HEK293 (cell line): ENCODE data around the gene MAP4K4.

Experiments
- CTCF ChIA-PET: fragments of 350-600 bp; formaldehyde crosslinking; extraction: SDS; loops from one replicate; lab custom pipeline; 2021; ENCODE audit warnings: antibody characterized with exemption; lab: Yijun Ruan, JAX
- POLR2A ChIA-PET: fragments of 300-600 bp; formaldehyde crosslinking; extraction: SDS; loops from one replicate; lab custom pipeline; 2020; ENCODE audit warnings: antibody characterized with exemption, inconsistent platforms; lab: Yijun Ruan, JAX
- H3K27ac ChIP-seq: fragments of 200-500 bp; sonication (Bioruptor generic); 2 replicates; pipeline ENCODE4 v1.5.1; 2014; ENCODE audit warnings: low read depth, low read length, control low read depth, inconsistent platforms; ENCODE audit errors: extremely low read depth
- H3K36me3 ChIP-seq, 2 experiments: fragments of 200-500 bp in 1 of 2; sonication (Bioruptor generic) in 1 of 2; 1 replicate in 1 of 2; 2 replicates in 1 of 2; pipeline ENCODE4 v1.5.1; 2014 to 2017; ENCODE audit warnings: inconsistent platforms in 2 of 2, low read length in 2 of 2; ENCODE audit not compliant: control insufficient read depth in 2 of 2, insufficient read depth in 1 of 2
- H3K4me1 ChIP-seq: fragments of 200-500 bp; sonication (Bioruptor generic); 2 replicates; pipeline ENCODE4 v1.5.1; 2014; ENCODE audit warnings: mild to moderate bottlenecking, low read length, inconsistent platforms; ENCODE audit not compliant: control insufficient read depth, insufficient read depth
- H3K4me3 ChIP-seq: 2 replicates; pipeline ENCODE4 v1.5.1; 2011; ENCODE audit warnings: low read depth, mild to moderate bottlenecking, control low read depth, low read length, moderate library complexity
- H3K9me3 ChIP-seq: fragments of 200-500 bp; sonication (Bioruptor generic); 2 replicates; pipeline ENCODE4 v1.5.1; 2014; ENCODE audit warnings: low read depth, low read length, inconsistent platforms; ENCODE audit not compliant: control insufficient read depth, insufficient read depth
- KLF17 ChIP-seq: fragments of 450-650 bp; formaldehyde crosslinking; IDR thresholded peaks from 2 replicates; pipeline ENCODE4 v1.5.1; 2016; ENCODE audit warnings: missing biosample characterization, missing genetic modification characterization
- MYNN ChIP-seq: fragments of 450-650 bp; formaldehyde crosslinking; IDR thresholded peaks from 2 replicates; pipeline ENCODE4 v1.5.1; 2016; ENCODE audit warnings: missing biosample characterization, missing genetic modification characterization, borderline replicate concordance
- MZF1 ChIP-seq: fragments of 450-650 bp; formaldehyde crosslinking; IDR thresholded peaks from 2 replicates; pipeline ENCODE4 v1.5.1; 2017; ENCODE audit warnings: missing biosample characterization, missing genetic modification characterization, borderline replicate concordance
- PATZ1 ChIP-seq: fragments of 450-650 bp; formaldehyde crosslinking; IDR thresholded peaks from 2 replicates; pipeline ENCODE4 v1.5.1; 2016; ENCODE audit warnings: missing biosample characterization, missing genetic modification characterization
- SALL2 ChIP-seq: fragments of 450-650 bp; formaldehyde crosslinking; IDR thresholded peaks from 2 replicates; pipeline ENCODE4 v1.5.0; 2017; ENCODE audit warnings: missing biosample characterization, mild to moderate bottlenecking, missing genetic modification characterization, borderline replicate concordance
- ZBTB10 ChIP-seq: fragments of 450-650 bp; formaldehyde crosslinking; IDR thresholded peaks from 2 replicates; pipeline ENCODE4 v1.5.1; 2016; ENCODE audit warnings: missing biosample characterization, missing genetic modification characterization
- ZBTB20 ChIP-seq: fragments of 450-650 bp; formaldehyde crosslinking; IDR thresholded peaks from 2 replicates; pipeline ENCODE4 v1.5.1; 2016; ENCODE audit warnings: missing biosample characterization, missing genetic modification characterization
- ZBTB49 ChIP-seq: fragments of 450-650 bp; formaldehyde crosslinking; IDR thresholded peaks from 2 replicates; pipeline ENCODE4 v1.5.1; 2016; ENCODE audit warnings: missing biosample characterization, missing genetic modification characterization, low read depth
- ZBTB8A ChIP-seq: fragments of 450-650 bp; formaldehyde crosslinking; IDR thresholded peaks from 2 replicates; pipeline ENCODE4 v1.5.1; 2016; ENCODE audit warnings: missing biosample characterization, missing genetic modification characterization
- ZFP37 ChIP-seq: fragments of 450-650 bp; formaldehyde crosslinking; IDR thresholded peaks from 2 replicates; pipeline ENCODE4 v1.5.1; 2016; ENCODE audit warnings: missing biosample characterization, missing genetic modification characterization
- ZFP41 ChIP-seq: fragments of 450-650 bp; formaldehyde crosslinking; IDR thresholded peaks from 2 replicates; pipeline ENCODE4 v1.5.1; 2016; ENCODE audit warnings: missing biosample characterization, missing genetic modification characterization, borderline replicate concordance
- ZNF133 ChIP-seq: fragments of 450-650 bp; formaldehyde crosslinking; IDR thresholded peaks from 2 replicates; pipeline ENCODE4 v1.5.1; 2016; ENCODE audit warnings: missing biosample characterization, missing genetic modification characterization
- ZNF155 ChIP-seq: fragments of 450-650 bp; formaldehyde crosslinking; IDR thresholded peaks from 2 replicates; pipeline ENCODE4 v1.5.1; 2016; ENCODE audit warnings: missing biosample characterization, missing genetic modification characterization
- ZNF24 ChIP-seq: fragments of 450-650 bp; formaldehyde crosslinking; IDR thresholded peaks from 2 replicates; pipeline ENCODE4 v1.5.1; 2016; ENCODE audit warnings: missing biosample characterization, missing genetic modification characterization
- ZNF398 ChIP-seq: fragments of 450-650 bp; formaldehyde crosslinking; IDR thresholded peaks from 2 replicates; pipeline ENCODE4 v1.5.1; 2017; ENCODE audit warnings: missing biosample characterization, missing genetic modification characterization
- ZNF513 ChIP-seq: fragments of 450-650 bp; IDR thresholded peaks from 2 replicates; pipeline ENCODE4 v1.5.1; 2018; ENCODE audit warnings: missing biosample characterization, missing genetic modification characterization
- ZNF621 ChIP-seq: fragments of 450-650 bp; formaldehyde crosslinking; IDR thresholded peaks from 2 replicates; pipeline ENCODE4 v1.5.1; 2017; ENCODE audit warnings: missing biosample characterization, missing genetic modification characterization
- ZNF664 ChIP-seq: fragments of 450-650 bp; formaldehyde crosslinking; IDR thresholded peaks from 2 replicates; pipeline ENCODE4 v1.5.1; 2016; ENCODE audit warnings: missing biosample characterization, missing genetic modification characterization
- ZNF843 ChIP-seq: fragments of 450-650 bp; formaldehyde crosslinking; IDR thresholded peaks from 2 replicates; pipeline ENCODE4 v1.5.1; 2016; ENCODE audit warnings: missing biosample characterization, missing genetic modification characterization
- ZSCAN23 ChIP-seq: fragments of 450-650 bp; formaldehyde crosslinking; IDR thresholded peaks from 2 replicates; pipeline ENCODE4 v1.5.1; 2016; ENCODE audit warnings: missing biosample characterization, missing genetic modification characterization
- TF ChIP-seq, protein P1 (sequence below): fragments of 450-650 bp; formaldehyde crosslinking; IDR thresholded peaks from 2 replicates; pipeline ENCODE4 v1.5.1; 2016; ENCODE audit warnings: missing biosample characterization, missing genetic modification characterization

The MAP4K4 gene

GRCh38 chr2:101776172-101777043, 78.9 kb downstream of the MAP4K4 start (continued):
- TF ChIP-seq ZBTB10 (no peak), KLF17 (no peak), PATZ1 (no peak), ZNF843 (no peak), ZNF664 (tag by site-specific recombination) (no peak), ZNF155 (tag by site-specific recombination) (no peak), ZFP37 (no peak), MYNN (tag by site-specific recombination) (no peak), ZNF621 (tag by site-specific recombination) (no peak)

- POLR2A ChIA-PET: no interaction called here
- no peak for TF ChIP-seq ZBTB49 (tag by site-specific recombination)
- no peak for TF ChIP-seq ZFP41 (tag by site-specific recombination)
- no peak for TF ChIP-seq ZNF398
- no peak for TF ChIP-seq ZNF24 (tag by site-specific recombination)
- TF ChIP-seq ZSCAN23: no peak
- no peak for TF ChIP-seq ZBTB8A (tag by site-specific recombination)
- TF ChIP-seq ZBTB20: no peak
- TF ChIP-seq SALL2 (tag by site-specific recombination): no peak
- no peak for TF ChIP-seq ZNF133 (tag by site-specific recombination)
- TF ChIP-seq, protein P1, sequence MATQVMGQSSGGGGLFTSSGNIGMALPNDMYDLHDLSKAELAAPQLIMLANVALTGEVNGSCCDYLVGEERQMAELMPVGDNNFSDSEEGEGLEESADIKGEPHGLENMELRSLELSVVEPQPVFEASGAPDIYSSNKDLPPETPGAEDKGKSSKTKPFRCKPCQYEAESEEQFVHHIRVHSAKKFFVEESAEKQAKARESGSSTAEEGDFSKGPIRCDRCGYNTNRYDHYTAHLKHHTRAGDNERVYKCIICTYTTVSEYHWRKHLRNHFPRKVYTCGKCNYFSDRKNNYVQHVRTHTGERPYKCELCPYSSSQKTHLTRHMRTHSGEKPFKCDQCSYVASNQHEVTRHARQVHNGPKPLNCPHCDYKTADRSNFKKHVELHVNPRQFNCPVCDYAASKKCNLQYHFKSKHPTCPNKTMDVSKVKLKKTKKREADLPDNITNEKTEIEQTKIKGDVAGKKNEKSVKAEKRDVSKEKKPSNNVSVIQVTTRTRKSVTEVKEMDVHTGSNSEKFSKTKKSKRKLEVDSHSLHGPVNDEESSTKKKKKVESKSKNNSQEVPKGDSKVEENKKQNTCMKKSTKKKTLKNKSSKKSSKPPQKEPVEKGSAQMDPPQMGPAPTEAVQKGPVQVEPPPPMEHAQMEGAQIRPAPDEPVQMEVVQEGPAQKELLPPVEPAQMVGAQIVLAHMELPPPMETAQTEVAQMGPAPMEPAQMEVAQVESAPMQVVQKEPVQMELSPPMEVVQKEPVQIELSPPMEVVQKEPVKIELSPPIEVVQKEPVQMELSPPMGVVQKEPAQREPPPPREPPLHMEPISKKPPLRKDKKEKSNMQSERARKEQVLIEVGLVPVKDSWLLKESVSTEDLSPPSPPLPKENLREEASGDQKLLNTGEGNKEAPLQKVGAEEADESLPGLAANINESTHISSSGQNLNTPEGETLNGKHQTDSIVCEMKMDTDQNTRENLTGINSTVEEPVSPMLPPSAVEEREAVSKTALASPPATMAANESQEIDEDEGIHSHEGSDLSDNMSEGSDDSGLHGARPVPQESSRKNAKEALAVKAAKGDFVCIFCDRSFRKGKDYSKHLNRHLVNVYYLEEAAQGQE (tag by site-specific recombination): no peak
- TF ChIP-seq MZF1 (tag by site-specific recombination): no peak
- no peak for TF ChIP-seq ZNF513 (tag by site-specific recombination)
Observed at GRCh38 chr2:101777337-101777736, 79.8 kb downstream of the MAP4K4 start.

More at GRCh38 chr2:101777337-101777736, 79.8 kb downstream of the MAP4K4 start:
- Histone ChIP-seq H3K27ac (no peak overlapping the region), H3K9me3 (no peaks in the 10 kb centered on the region), H3K4me1 (peaks cover 30% of the 10 kb centered on the region), H3K36me3 (no peaks in the 10 kb centered on the region), H3K4me3 (no peak overlapping the region)
- CTCF ChIA-PET: interaction anchor here (1.4 to 1.7 kb wide), 2 partner anchors 14 to 77 kb away, joined by 3 to 4 read pairs; no protein-coding TSS in a partner anchor
